Endothelial cell of umbilical vein (primary cell): ENCODE results near the gene PARK7. TPM values are rescaled to one million over a fixed set of nuclear protein-coding genes. Genes with fewer than 3 reads are reported as not detected.

Experiments used
- BruUV-seq: library from RNA; stranded (reverse); fragments of 400-500 nt; replicated peaks from 2 replicates; lab custom pipeline; 2021; lab: Mats Ljungman, UMichigan
- CTCF ChIA-PET: fragments of 300-600, 350-600 bp; sonication (Branson Sonifier 250); formaldehyde crosslinking; loops from one replicate; lab custom pipeline; 2021; ENCODE audit warnings: antibody characterized with exemption, inconsistent platforms; lab: Charles Lee
- POLR2A ChIA-PET: fragments of 300-600, 350-600 bp; sonication (Branson Sonifier 250); formaldehyde crosslinking; loops from one replicate; lab custom pipeline; 2021; ENCODE audit warnings: antibody characterized with exemption, inconsistent platforms; lab: Charles Lee
- DNase-seq: peaks from one replicate; pipeline ENCODE4 v3.0.0-alpha.2; 2011; ENCODE audit warnings: low read depth, low spot score
- FAIRE-seq: peaks from 2 replicates; lab custom pipeline; 2011; peaks lifted over from hg19 to GRCh38; lab: Jason Lieb, UNC
- H2AFZ ChIP-seq: 2 replicates; pipeline ENCODE4 v1.6.0; 2012; ENCODE audit warnings: low read depth, low read length, control low read depth, inconsistent platforms
- H3K27ac ChIP-seq: 2 replicates; pipeline ENCODE4 v1.5.1; 2011; ENCODE audit warnings: low read depth, mild to moderate bottlenecking, control low read depth, low read length, moderate library complexity; ENCODE audit not compliant: insufficient read depth
- H3K27me3 ChIP-seq, 2 experiments: 2 replicates each; pipeline versions ENCODE4 v1.6.0 to v1.6.1; 2011; ENCODE audit warnings: low read length in 2 of 2, mixed read lengths in 1 of 2; ENCODE audit not compliant: control insufficient read depth in 2 of 2, insufficient read depth in 2 of 2
- H3K36me3 ChIP-seq, 2 experiments: 2 replicates in 1 of 2; 3 replicates in 1 of 2; pipeline ENCODE4 v1.5.1; 2011; ENCODE audit warnings: low read length in 2 of 2, mild to moderate bottlenecking in 1 of 2, moderate library complexity in 1 of 2; ENCODE audit not compliant: control insufficient read depth in 2 of 2, insufficient read depth in 2 of 2; ENCODE audit errors: extremely low read depth in 1 of 2
- H3K4me1 ChIP-seq: 3 replicates; pipeline ENCODE4 v1.5.1; 2011; ENCODE audit warnings: mild to moderate bottlenecking, low read length; ENCODE audit not compliant: control insufficient read depth, insufficient read depth; ENCODE audit errors: extremely low read depth
- H3K4me2 ChIP-seq: 2 replicates; pipeline ENCODE4 v1.6.1; 2011; ENCODE audit warnings: low read length, control low read depth, mixed read lengths; ENCODE audit not compliant: insufficient read depth
- H3K4me3 ChIP-seq, 3 experiments: fragments of 200-600 bp in 1 of 3; sonication (generic), shearing (Covaris generic) in 1 of 3; replicated peaks in 1 of 3; 2 replicates each; pipeline ENCODE4 v1.5.1; 2011 to 2016; ENCODE audit warnings: control low read depth in 3 of 3, low read length in 3 of 3, mild to moderate bottlenecking in 2 of 3, inconsistent platforms in 1 of 3, low read depth in 1 of 3, moderate library complexity in 1 of 3; ENCODE audit not compliant: insufficient read depth in 1 of 3
- H3K79me2 ChIP-seq: 2 replicates; pipeline ENCODE4 v1.6.0; 2012; ENCODE audit warnings: low read length, inconsistent platforms; ENCODE audit not compliant: control insufficient read depth, insufficient read depth
- H3K9ac ChIP-seq: replicated peaks from 2 replicates; pipeline ENCODE3; 2011; ENCODE audit warnings: low read length, control low read depth; ENCODE audit not compliant: insufficient read depth; ENCODE audit errors: extremely low read depth
- H3K9me1 ChIP-seq: replicated peaks from 3 replicates; pipeline ENCODE4 v1.6.0; 2011; ENCODE audit warnings: mild to moderate bottlenecking, low read length; ENCODE audit not compliant: control insufficient read depth, insufficient read depth; ENCODE audit errors: extremely low read depth
- H3K9me3 ChIP-seq: replicated peaks from 2 replicates; pipeline ENCODE4 v1.5.1; 2012; ENCODE audit warnings: low read length, inconsistent platforms; ENCODE audit not compliant: control insufficient read depth, insufficient read depth
- H4K20me1 ChIP-seq: replicated peaks from 2 replicates; pipeline ENCODE3; 2011; ENCODE audit warnings: mild to moderate bottlenecking, low read length; ENCODE audit not compliant: control insufficient read depth, insufficient read depth; ENCODE audit errors: extremely low read depth
- CTCF ChIP-seq, 2 donors: IDR thresholded peaks; 1 replicate in 1 of 2; 2 replicates in 1 of 2; pipeline ENCODE4 v1.5.1; 2011; ENCODE audit warnings: low read length in 2 of 2, mild to moderate bottlenecking in 2 of 2, moderate library complexity in 2 of 2, control low read depth in 1 of 2, inconsistent platforms in 1 of 2, low read depth in 1 of 2; ENCODE audit not compliant: insufficient read depth in 1 of 2; ENCODE audit errors: extremely low read depth in 1 of 2
- FOS ChIP-seq: IDR thresholded peaks from 2 replicates; pipeline ENCODE4 v1.6.1; 2011; ENCODE audit warnings: mild to moderate bottlenecking, low read length, moderate library complexity, borderline replicate concordance; ENCODE audit not compliant: insufficient read depth
- GATA2 ChIP-seq: IDR thresholded peaks from 2 replicates; pipeline ENCODE4 v1.7.0; 2011; ENCODE audit warnings: low read depth, mild to moderate bottlenecking, moderate library complexity, mixed read lengths, low read length; ENCODE audit not compliant: insufficient read length, insufficient read depth
- MAX ChIP-seq: IDR thresholded peaks from 2 replicates; pipeline ENCODE4 v1.6.1; 2011; ENCODE audit not compliant: insufficient read depth, insufficient read length
- dilution Hi-C: fragments of 300-500 bp; cut with MboI; formaldehyde crosslinking; loops from one replicate; pipeline ENCODE4 v1.15.0; 2019; ENCODE audit warnings: low sequenced_read_pairs; ENCODE audit not compliant: extremely low pct_ligation_motif_present
- intact Hi-C: fragments of 100-400 bp; cut with micrococcal nuclease; formaldehyde crosslinking; loops from one replicate; pipeline ENCODE4 v1.10.0; 2022
- polyA plus RNA-seq, 4 experiments: library from polyadenylated mRNA; depleted of rRNA in 3 of 4; stranded (reverse) in 3 of 4; unstranded in 1 of 4; fragments of >200 nt; gene quantifications; 2 replicates each; pipeline versions ENCODE4 v1.2.1 to v1.2.3, GENCODE V29; 2011 to 2012; ENCODE audit warnings: missing spikeins in 1 of 4
- total RNA-seq: library from RNA; stranded (reverse); gene quantifications from 2 replicates; pipeline ENCODE4 v1.2.3, GENCODE V29; 2021

The PARK7 gene
- total and polyA plus RNA-seq, 2 donors (not counting 3 experiments of a cell fraction or from before 2014, with no cell fraction given): 203 to 294 TPM

GRCh38 chr1:8016210-8016894 is 54.8 kb downstream of the PARK7 start:
- Histone ChIP-seq H3K4me2 (peak overlapping the region; percentile 4), H3K9ac (no peak overlapping the region), H3K27me3 (no peaks in the 10 kb centered on the region), H3K36me3 (peaks cover 15 to 21% of the 10 kb centered on the region in 2 experiments), H3K4me3 (no peak overlapping the region), H3K27ac (no peak overlapping the region), H3K9me3 (no peaks in the 10 kb centered on the region), H3K4me1 (peaks cover 64% of the 10 kb centered on the region), H2AFZ (no peak overlapping the region), H4K20me1 (peaks cover 2% of the 10 kb centered on the region), H3K79me2 (peaks cover 86% of the 10 kb centered on the region), H3K9me1 (no peaks in the 10 kb centered on the region)
- TF ChIP-seq CTCF (IDR thresholded peaks at IDR 0.05; ENCODE audit: extremely low read depth in 1 of 2, insufficient read depth in 1 of 2, low read depth in 1 of 2, low read length in 2 of 2) (peak; percentile 10 to 12), MAX (no peak), FOS (no peak), GATA2 (no peak)
- intact Hi-C loops (loop anchor here (1.0 to 5.0 kb wide), 2 partner anchors 10 to 221 kb away; partner anchors contain the start of gene ERRFI1), dilution Hi-C loops (loop anchor here (10.0 kb wide), 1 partner anchor 298 kb away; the partner anchor contains the start of gene SLC45A1)
- CTCF ChIA-PET: interaction anchor here (1.0 to 10.4 kb wide), 23 partner anchors 8 to 334 kb away, joined by 3 to 396 read pairs (median 11); no protein-coding TSS in a partner anchor
- BruUV-seq: no TSS peak
- DNase-seq: no peak
- POLR2A ChIA-PET: interaction anchor here (0.5 kb wide), 1 partner anchor 801 kb away, joined by 4 read pairs; the partner anchor contains the start of gene RERE
- FAIRE-seq: no peak
